Endometrium (tissue), 2 donors: ENCODE measurements around the gene TNS3.

Source experiments
- FAIRE-seq: peaks from 2 replicates; lab custom pipeline; 2012; peaks lifted over from hg19 to GRCh38; lab: Jason Lieb, UNC
- donor health status: control.
- donor health status: control.

Gene TNS3

DNA sequence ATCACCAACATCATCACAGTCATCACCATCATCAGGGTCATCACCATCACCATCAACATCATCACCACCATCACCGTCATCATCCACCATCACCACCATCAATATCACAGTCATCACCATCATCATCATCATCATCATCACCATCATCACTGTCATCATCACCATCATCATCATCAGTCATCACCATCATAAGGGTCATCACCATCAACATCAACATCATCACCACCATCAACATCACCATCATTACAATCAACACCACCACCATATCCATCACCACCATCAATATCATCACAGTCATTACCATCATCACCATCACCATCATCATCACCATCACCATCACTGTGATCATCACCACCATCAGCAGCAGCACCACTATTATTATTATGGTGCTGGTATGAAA, 218.9 kb downstream of the TNS3 start:
- FAIRE-seq, result no peak

DNA sequence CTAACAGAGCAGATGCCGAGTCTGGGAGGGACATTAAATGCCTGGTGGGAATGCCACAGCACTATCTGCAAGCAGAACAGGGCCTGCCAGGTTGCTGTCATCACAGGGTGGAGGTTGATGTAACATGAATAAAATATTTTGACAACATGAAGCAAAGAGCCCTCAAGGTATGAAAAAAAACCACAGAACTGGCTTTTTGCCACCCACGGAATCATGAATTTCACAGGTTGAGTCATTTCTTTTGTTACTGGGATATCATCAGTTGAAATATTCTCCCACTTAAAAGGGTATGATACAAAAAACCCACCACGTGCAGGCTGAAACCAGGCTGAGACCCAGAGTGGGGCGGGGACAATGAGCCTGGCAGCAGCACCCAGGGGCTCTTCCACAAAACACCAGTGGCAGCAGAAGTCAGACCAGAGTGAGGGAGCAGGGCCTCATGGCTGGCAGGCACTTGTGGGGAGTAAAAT, 220.1 kb downstream of the TNS3 start:
- FAIRE-seq, result no peak

DNA sequence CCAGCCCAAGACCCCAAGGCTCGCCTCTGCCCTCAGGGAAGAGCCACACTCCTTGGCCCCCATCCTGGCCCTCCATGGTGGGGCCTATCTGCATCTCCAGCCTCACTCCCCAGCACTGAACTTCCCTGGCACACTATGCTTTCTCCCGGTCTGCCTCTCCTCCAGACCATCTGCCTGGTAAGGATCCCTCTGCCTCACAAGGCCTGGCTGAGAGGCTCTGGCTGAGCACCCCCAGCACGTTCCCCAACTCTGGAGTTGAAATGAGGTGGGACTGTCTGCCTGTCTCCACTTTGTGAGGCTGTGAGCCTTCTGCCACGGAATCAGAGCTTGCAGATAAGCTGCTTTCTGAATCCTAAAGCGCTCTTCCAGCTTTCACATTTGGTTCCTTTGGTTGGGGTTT, 220.7 kb downstream of the TNS3 start:
- FAIRE-seq, result no peak

DNA sequence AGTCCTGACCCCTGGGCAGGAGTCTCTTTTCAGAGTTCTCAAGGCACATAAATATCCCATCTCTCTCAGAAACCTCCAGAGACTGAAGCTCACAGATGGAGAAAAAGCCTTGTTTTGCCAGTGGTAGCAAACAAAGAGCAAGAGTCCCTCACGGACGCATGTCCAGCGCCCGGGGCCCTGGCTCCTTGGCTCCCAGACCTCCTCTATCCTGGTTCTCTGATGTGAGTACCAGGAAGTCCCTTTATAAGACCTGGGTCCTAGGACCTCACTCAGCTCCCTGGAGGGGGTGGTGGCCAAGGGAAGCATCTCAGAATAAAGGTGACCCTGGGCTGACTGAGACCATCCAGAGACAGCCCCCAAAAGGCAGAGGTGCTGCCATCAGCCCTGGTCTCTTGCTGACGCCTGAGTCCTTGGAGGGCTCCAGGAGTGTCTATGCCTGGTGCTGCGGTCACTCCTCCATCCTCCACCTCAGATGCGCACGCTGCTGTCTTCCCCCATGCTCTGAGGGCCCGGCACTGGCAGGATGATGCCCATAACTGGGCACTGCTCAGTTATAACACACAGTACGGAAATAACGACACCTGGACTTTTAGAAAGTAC, 221.5 kb downstream of the TNS3 start:
- no peak for FAIRE-seq

DNA sequence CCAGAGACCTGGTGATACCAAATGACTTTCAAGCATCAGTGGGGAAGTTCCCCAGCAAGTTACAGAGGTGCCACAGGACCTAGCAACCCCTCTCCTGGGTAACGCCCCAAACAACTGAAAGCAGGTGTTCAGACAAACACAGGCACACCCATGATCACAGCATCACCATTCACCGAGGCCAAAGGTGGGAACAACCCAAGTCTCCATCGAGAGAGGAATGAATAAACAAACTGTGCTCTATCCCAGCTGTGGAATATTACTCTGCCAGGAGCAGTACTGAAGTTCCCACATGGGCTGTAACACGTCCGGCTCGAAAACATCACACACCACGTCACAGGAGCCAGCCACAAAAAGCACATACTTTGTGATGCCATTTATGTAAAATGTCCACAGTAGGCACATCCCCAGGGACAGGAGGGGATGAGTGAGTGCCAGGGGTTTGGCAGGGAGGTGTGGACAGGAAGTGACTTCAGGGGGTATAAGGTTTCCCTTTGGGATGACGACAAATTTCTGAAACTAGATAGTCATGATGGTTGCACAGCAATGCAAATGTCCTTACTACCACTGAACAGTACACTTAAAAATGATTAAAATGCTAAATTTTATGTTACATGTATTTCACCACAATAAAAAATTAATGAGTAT, 222.8 kb downstream of the TNS3 start:
- FAIRE-seq, result no peak

DNA sequence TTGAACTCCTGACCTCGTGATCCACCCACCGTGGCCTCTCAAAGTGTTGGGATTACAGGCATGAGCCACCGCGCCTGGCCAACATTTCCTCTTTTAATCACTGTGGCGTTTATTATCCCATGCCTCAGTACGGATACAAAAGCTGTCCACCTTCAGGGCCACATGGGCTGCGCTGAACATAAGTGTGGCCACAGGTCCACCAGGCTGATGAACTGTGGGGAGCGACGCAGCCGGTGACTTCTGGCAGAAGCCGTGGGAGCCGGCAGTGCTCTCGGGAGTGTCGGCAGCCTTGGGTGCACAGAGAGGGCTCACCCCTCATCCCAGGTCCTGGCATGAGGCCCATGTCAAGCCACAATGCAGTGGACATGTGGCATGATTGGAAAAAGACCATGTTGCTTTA, 223.6 kb downstream of the TNS3 start:
- no peak for FAIRE-seq

DNA sequence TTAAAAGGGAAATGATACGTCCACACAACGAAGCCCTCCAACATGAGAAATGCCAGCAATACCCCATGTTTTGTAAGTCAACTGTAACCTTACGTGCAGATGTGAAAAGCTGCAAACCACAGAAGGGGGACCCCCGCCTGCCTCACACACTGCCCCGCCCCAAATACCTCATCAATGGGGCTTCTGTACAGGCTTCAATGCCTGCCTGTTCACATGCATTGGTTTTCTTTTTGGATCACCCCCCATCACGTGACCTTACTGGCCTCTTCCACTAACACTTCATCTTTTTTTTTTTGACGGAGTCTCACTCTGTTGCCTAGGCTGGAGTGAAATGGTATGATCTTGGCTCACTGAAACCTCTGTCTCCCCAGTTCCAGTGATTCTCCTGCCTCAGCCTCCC, 224.0 kb downstream of the TNS3 start:
- FAIRE-seq, result no peak

DNA sequence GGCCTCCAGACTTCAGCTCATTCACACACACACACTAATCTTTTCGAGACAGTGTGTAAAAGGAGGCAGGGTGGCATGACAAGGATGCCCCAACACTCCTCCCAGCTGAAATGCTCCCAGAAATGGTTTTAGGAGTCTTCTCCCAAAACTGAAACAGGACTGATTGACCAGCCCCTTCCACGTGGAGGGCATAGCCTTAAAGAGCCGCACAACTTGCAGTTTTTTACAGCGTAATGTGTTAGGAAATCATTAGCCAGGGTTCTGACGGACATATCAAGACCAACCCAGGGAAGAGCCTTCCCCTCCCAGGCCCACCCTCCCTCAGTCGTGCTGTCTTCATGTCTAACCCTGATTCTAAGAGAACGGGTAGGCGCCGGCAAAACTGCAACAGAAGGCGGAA, 224.6 kb downstream of the TNS3 start:
- no peak for FAIRE-seq

DNA sequence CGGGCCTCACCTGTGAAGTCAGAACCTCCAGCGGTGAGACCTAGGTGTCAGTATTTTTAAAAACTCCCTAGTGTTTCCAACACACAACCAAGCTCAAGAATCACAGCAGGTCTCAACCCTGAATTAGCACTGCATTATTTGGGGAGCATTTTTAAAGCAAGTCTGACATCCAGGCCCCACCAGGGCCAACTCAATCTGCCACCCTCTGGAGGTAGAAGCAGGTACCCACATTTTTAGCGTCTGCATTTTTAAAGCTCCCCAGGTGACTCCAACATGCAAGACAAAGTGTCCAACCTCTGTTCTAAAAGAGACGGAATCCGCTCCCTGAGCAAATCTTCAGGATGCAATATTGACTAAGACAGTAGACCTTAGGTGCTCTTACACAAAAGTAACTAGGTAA, 225.7 kb downstream of the TNS3 start:
- FAIRE-seq, result no peak

DNA sequence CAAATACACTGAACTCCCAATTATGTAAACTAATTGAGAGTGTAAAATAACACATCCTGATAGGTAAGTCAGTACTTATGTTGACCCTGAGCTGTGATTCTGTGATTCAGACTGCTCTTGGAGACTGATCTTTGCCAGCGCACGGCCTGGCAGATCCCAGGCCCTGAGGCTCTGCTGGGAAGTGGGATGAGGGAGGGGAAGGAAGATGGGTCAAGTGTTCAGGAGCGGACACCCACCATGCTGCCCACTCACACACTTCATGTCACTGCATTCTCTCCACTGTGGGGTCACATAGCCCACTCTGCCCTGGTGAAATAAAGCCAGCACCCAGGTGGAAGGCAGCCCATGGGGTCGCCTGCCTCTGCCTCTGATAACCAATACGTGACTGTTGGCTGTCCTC, 226.2 kb downstream of the TNS3 start:
- no peak for FAIRE-seq

DNA sequence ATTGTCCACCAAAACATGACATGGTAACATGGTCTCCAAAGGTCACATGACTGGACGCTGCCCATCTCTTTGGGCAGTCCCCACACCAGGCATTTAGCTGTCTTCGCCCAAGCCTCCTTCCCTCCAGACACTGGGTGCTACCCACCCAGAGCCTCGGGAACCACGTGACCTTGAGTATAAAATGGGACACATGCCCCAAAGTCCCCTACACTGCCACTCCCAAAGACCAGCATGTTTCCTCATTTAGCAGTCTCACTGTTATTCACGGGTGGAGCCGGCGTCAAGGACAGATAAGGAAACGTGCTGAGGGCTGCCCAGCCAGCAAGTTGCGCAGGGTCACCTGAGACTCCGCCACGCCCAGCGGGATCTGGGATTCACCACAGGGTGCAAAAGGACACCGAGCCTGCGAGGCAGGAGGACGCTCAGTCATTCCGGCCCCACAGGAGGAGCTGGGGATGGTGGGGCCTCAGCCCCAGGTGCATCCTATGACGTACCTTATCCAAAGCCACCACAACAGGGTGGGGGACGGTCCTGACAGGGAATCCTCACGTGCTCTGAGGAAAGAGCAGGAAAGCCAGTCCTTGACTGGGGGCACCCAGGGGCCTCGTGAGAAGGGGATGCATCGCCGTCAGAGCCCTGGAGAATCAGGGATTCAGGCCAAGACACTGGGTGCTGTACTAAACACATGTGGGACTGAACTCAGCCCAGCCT, 226.9 kb downstream of the TNS3 start:
- FAIRE-seq, result no peak

DNA sequence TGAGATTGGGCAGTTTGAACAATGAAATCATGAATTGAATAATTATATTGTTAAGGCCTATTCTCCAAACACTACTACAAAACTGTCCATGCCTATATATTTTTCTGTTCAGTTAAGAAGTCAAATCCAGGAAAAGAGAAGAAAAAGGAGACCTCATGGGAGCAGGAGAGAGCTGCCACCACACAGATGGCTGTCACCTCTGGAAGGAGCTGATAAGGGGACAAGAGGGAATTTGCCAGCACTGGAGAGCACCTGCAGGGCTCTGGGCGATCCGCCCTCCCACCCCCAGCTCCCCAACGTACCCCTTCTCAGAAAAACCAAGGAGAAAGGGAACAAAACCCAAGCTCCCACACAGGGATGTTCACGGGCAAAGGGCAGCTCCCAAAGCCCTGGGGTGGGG, 227.8 kb downstream of the TNS3 start:
- no peak for FAIRE-seq

DNA sequence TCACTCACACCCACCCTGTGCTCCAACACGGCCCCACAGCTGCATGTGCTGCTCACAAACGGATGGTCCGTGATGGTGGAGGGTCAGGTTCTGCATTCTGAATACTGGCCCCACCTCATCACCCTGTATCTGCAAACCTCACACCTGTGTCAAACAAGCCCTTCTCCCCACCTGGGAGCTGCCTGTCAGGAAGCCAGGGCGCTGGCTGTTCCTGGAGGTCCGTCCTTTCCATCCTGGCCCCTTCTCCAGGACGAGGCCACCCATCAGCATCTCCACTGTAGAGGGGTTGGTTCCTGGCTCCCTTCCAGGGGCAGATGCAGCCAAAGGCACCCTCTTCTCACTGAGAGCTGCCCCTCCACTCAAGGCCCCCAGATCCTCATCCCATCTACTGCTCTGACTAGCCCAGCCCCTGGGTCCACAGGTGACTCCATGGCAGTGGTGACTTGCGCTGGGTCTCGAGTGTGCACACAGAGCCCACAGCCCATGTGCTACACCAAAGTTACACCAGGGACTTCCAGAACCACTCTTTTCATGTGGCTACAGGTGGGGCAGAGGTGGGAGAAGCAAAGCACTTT, 229.4 kb downstream of the TNS3 start:
- no peak for FAIRE-seq

DNA sequence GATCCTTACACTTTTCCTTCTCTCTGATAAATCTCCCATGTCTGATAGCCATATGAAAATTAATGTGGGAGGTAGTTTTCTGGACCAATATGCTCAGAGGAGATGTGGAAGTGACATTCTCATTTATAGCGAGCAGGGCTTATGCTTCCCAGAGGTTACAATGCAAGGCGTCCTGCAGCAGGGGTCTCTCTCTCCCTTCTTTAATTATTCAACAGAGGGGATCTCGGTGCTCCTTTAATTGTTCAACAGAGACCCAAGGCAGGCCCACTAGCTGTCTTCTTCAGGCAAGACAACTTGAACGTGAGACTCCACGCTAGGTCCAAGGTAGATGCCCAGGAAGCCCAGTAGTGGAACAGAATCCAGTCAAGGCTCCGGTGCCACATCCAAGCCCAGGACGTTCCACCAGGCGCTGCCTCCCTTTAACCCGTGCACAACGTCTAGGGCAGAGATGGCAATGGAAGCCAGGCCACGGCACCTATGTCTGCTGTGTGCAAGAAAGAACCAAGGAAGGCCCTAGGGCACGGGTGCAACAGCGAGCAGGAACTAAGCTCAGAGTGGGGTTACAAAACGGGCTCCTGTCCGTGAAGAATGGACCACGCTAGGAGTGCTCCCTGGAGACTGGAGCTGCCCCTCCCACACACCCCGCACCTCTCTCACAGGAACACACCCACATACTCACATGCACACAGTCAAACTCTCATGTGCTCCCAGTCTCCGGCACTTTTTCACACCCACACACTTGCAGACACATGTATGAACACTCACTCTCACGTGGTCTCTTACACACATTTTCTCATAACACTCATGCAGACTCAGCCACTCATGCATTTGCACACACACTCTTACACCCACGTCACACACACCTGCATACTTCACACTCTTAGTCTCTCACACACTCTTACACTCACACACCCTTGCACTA, 230.4 kb downstream of the TNS3 start:
- FAIRE-seq, result no peak

DNA sequence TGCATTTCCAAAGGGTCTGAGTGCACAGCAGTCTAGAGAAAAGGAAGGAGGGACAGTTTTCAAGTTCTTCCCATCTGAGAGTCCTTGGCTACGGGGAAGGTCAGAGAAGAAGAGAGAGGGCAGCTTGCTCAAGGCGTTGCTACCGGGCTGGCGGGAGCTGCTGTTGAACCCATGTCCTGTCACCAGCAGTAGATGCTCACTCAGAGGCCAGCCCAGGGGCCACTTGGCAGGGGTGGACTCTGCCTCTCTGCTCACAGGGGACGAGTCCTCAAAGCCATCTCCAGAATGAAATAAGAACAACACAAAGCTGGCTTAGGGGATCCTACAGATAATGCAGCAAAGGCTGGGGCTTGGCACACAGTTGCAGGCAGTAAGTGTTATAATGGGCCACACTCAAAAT, 231.5 kb downstream of the TNS3 start:
- no peak for FAIRE-seq

DNA sequence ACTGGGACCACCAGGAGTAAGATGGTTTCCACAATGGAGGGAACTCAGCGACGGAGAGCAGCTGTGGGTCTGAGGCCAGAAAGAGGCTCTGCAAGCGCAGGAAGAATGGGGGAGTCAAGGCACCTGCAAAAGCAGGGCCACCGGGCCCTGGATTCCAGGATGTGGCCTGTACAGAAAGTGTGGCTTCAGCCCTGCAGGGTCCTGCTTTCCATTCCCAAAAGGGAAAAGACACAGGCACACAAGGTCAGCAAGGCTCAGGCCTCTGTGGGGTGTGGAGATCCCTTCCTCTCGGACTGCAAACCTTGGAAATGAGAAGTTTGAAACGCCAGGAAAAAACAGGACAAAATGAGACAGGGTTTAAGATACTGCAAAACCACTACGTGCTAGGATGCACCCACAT, 232.5 kb downstream of the TNS3 start:
- no peak for FAIRE-seq

DNA sequence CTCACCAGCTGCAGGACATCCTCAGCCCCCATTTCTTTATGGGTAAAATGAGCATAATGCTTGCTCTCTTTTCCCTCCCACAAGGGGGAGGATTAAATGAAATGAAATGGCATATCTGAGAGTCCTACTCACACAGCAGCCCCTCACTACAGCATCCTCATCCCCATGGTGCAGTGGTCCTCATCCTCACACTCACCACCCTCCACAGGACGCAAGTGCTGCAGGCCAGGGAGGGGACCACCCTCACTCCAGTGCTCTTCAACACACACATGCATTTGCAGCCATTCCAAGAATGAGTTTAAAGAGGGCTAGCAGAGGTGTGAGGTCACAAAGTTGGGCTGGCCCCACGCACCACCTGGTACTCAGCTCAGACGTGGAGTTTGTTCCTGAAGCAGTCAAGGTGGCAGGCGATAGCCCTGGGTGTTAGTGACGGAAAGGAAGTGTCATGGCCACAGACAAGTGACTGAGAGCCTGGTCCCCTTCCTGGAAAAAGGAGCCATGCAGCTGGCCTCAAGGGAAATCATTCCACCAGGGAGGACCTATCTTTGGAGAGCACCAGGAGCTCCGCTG, 234.0 kb downstream of the TNS3 start:
- FAIRE-seq, result no peak

DNA sequence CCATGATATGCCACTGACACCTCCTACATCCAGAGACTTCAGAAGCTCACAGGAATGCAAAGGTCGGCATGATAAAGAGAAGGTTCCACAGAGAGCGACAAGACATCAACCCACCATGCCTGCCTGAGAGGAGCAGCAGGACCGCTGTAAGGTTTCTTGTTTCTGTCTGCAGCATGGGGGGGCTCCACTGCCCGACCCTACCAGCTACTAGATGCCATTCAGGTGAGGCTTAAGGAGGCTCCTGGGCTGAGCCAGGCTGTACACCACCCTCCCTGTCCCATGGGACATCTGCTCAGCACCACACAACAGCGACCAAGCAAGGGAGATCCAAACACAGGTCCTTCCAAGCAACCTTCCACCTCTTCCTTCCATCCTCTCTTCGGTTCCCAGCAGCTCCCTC, 234.6 kb downstream of the TNS3 start:
- FAIRE-seq, result no peak

DNA sequence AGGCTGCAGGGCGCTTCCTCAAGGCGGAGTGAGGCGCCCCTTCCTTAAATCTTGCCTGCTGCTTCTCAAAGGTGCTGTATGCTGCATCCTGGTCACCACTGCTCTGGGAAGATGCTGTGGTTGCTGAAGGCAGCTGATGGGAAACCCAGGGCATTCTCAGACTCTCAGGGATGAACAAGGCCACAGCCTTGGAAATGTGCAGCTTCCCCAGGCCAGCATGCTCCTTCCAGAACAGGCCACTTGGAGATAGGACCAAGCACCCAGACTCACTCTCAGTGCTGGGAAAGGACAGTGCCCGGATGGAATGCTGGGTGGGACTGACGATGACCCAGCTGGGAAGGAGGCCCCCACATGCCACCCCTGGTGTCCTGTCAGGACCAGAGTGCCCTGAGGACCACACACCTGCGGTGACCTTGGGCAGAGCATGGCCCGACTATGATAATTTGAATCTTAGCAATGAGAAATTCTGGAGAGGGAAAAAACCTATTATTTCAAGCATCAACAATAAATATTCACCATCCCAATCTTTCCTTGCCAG, 235.5 kb downstream of the TNS3 start:
- FAIRE-seq, result no peak

DNA sequence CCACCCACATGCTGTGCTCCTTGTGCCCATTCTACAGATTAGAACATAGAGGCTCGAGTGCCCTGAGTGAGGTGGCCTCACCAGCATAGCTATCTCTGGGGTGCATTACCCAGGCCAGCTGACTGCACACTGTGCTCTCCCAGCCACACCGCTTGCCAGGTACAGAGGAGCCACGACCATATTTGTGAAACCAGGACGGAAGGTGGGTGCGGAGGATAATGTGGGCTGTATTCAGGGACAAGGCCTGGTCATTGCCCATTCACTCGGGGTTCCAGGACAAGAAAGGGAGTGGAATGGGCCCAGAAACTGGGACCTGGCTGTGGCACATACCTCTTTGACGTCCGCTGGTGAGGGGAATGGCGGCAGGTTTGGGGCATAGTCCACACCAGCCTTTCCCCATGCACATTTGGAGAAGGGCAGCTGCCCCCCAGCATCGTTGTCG, 236.0 kb downstream of the TNS3 start:
- FAIRE-seq, result no peak

DNA sequence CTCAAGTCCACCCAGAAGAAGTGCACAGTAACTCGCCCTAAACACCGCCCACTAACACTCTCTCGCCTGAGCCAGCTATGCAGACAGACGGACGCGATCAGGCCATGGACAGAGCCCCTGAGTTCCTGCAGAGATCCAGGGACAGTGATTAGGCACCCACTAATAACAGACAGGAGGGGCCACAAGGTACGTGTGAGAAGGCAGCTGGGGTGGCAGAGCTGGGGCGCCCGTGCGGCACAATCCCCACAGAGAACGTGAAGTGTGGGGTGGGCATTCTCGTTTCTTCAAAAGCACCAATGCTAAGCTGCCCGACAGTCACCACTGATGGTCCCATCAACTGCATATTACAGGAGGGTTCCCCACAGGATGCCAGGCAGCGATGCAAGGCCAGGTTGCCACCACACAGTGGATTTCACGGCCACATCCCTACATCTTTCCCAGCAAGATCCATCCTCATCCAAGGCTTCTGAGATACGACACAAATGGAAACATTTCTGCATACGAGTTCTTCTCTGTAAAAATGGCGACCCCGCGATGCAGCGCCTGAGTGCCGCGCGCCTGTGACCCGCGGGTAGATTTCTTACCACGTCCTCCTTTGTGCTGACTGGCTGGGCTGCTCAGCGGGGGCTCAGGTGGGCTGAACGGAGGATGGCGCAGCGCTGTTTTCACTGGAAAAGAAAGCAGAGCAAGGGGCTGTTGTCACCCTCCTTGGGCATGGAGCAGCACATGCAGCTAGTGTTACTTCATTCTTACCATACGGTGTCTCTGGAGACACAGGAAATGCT, 237.5 kb downstream of the TNS3 start:
- no peak for FAIRE-seq
